RKO (cell line): ENCODE results near the gene RIPK4.
"Not testable (repeated sequence)": the region's sequence is repeated elsewhere in the genome, so short reads cannot be mapped to it uniquely, and the experiment has no call there.

ENCODE experiments used
- DNase-seq: peaks from one replicate; pipeline ENCODE4 v3.0.0-alpha.2; 2016; ENCODE audit warnings: low spot score

The RIPK4 gene

DNA sequence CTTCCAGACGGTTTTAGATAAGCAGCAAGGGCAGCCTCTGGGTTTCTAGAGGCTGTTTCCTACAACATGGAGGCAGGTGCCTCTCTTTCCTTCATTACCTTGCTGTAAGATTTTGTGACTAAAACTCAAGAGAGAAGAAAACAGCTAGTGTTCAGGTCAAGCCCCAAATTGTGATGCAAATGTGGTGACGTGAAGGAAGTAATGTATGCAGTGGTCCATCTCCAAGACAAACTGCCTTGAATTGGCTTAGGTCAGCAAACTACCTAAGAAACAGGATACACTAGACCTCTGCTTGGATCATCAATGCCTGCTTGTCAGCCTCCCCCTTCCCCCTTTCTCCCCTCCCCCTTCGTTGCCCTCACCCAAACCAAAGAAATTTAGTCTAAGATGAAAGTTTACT, 28.9 kb upstream of the RIPK4 start:
- no peak for DNase-seq

DNA sequence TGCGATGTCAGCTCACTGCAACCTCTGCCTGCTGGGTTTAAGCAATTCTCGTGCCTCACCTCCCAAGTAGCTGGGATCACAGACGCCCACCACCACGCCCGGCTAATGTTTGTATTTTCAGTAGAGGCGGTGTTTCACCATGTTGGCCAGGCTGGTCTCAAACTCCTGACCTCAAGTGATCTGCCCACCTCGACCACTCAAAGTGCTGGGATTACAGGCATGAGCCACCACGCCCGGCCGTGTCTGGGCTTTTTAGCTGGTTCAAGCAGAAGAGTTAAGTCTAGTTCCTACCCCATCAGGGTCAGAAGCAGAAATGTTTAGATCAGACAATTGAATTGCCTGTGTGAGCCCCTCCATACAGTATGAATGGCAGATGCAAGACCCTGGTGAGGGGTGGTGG, 27.7 kb upstream of the RIPK4 start:
- DNase-seq = no peak

DNA sequence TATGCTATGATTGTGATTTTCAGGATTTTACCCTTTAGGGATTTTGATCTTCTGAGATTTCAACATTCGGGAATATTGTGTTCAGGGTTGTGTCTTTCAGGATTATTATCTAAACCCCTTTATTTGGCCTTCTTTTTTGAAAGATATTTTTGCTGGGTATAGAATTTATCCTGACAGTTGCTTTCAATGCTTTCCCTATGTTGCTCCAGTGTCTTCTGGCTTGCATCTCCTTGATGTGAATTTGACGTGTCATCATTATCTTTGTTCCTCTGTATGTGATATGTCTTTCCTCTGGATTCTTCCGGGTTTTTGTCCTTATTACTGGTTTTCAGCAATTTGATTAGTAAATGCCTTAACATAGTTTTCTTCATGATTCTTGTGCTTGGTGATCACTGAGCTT, 25.9 kb upstream of the RIPK4 start:
- no peak for DNase-seq

DNA sequence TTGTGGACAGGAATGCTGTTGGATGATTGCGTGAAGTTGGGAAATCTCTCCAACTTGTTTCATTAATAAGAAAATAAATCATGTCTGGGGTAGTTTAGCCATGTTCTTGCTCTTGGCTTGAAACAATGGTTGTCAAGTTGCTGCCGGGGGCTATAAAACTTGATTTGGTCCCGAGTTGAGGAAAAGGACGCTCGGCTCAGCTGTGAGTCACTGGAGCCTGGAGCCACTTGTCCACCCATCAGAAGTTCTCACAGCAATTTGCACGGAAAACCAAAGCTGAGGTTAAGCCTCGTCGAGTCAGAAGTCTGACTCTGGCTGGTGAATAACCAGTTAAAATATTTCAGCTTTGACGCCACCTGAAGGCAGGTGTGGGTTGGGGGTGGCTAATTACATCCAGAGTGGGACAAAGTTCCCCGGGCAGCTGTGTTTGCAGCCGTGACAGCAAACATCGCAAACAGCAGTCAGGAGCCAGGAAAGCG, 19.7 kb upstream of the RIPK4 start:
- DNase-seq = no peak

DNA sequence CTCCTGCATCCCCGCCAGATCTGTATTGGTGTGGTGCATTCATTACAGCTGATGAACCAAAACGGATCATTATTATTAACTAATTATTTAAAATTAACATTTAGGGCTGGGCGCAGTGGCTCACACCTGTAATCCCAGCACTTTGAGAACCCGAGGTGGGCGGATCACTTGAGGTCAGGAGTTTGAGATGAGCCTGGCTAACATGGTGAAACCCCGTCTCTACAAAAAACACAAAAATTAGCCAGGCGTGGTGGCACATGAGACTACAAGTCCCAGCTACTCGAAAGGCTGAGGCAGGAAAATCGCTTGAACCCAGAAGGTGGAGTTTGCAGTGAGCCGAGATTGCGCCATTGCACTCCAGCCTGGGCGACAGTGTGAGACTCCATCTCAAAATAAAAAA, 18.4 kb upstream of the RIPK4 start:
- not testable (repeated sequence) for DNase-seq

DNA sequence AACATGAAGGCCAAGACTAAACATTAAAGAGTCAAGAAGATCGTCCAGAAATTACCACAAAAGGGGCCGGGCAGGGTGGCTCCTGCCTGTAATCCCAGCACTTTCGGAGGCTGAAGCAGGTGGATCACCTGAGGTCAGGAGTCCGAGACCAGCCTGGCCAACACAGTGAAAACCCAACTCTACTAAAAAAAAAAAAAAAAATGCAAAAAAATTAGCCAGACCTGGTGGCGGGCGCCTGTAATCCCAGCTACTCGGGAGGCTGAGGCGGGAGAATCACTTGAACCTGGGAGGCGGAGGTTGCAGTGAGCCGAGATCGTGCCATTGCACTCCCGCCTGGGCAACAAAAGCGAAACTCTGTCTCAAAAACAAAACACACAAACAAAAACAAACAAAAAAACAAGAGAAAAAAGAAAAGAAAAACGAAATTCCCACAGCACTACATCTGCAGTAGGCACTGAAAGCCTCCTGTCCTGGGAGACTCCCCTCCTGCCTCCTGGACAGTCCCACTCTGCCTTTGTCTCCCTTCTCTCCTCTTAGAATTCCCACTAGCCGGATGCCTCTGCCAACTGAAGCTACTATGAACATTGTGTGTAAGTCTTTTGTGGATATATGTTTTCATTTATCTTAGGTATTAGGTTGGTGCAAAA, 17.7 kb upstream of the RIPK4 start:
- DNase-seq = no peak

DNA sequence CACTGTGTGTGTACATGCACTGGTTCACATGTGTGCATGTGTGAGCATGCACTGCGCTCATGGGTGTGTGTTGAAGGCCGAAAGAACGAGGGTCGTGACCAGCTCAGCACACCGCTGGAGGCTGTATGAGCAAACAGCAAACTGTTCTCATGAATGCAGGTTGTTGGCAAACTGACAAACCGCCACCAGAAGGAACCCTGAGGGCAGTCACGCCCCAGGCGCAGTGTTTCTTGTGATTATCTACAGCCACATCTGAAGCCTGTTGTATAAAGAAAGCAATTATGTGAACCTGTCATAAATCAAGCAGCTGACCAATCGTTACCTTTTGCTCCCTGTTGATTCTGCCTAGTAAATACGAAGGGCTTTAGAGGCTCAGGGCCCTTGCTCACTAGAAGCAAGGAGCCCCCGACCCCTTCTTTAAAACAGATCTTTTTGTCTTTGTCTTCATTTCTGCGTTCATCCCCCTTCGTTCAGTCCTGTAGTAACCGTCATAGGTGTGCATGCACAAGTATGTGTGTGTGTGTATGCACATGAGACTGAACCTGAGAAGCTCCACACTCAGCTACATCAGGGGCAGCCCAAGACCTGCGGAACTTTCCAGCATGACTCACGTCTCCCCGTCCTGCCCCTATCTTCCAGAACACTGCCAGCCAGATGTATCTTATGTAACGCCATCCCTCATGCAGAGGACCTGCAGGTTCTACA, 16.8 kb upstream of the RIPK4 start:
- no peak for DNase-seq

DNA sequence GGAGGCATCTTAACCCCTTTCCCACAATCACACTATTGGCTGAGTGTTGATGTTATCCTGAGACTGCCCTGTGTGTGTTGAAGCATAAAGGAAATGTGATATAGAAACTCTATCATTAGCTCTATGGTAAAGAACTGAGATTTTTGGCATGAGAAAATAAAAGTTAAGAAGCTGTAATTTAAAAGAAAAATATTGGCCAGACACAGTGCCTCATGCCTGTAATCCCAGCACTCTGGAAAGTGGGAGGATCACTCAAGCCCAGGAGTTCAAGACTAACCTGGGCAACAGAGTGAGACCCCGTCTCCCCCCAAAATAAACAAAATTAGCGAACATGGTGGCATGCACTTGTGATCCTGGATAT, 14.2 kb upstream of the RIPK4 start:
- no peak for DNase-seq

DNA sequence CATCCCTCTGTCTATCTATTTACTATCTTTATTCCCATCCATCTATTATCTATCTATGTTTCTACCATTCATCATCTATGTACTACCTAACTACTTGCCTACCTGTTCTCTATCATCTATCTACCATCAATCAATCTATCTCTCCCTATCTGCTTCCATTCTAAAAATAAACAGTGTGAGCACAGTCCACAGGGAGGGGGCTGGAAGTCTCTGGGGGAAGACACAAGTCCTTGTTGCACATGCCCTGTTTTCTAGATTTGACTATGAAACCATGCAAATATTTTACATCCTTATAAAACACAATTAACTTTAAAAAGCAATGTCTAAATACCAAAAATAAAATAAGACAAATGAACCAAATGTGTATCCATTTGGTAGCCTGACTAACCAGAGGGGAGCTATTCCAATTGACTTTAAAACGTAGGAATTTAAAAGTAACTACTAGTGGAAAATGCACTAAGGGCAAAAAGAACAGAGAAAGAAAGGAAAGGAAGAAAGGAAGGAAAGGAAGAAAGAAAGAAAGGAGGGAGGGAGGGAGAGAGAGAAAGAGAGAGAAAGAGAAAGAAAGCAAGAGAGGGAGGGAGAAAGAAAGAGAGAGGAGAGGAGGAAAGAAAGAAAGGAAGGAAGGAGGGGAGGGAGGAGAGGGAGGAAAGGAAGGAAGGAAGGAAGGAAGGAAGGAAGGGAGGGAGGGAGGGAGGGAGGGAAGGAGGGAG, 13.6 kb upstream of the RIPK4 start:
- DNase-seq = no peak

DNA sequence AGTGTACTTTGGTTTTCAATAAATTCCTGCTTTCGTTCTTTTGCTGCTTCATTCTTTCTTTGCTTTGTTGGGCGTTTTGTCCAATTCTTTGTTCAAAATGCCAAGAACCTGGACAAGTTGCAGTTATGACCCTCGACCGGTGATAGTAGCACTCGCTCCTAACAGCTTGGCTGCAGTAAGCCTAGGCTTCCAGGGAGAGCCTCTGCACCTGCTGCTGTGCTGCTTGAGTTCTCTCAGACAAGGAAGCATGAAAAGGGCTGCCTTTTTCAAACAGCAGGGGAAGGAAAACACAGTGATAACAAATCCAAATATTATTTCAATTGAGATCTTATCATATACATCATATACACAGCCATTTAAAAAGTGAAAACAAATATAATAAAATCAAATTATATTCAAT, 12.8 kb upstream of the RIPK4 start:
- no peak for DNase-seq

DNA sequence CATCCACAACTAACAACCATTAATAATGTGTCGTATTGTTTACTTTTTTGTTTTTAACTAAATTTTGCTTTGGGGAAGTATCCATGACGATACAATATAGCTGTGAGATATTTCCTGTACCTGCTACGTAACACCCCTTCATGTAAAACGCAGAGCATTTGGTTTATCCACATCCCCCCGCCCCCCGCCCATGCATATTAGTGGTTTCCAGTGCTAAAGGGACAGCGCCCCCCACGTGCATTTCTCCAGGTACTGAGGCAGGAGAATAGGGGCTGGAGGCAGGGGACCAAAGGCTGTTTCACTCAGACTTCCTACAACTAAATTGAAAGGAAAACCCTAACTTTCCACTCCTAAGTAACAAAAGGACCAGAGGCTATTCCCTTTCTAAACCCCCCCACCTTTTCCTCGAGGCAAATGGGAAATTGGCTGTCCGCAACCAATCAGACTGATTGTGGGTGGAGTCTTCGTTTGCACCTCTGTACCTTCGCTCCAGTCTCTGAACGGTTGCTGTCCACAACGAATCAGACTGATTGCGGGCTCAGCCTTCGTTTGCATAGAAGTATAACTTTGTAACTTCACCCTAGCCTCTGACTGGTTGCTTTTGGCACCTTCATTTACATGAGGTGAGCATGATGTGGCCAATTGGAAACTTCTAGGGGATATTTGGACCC, 12.2 kb upstream of the RIPK4 start:
- DNase-seq = no peak

DNA sequence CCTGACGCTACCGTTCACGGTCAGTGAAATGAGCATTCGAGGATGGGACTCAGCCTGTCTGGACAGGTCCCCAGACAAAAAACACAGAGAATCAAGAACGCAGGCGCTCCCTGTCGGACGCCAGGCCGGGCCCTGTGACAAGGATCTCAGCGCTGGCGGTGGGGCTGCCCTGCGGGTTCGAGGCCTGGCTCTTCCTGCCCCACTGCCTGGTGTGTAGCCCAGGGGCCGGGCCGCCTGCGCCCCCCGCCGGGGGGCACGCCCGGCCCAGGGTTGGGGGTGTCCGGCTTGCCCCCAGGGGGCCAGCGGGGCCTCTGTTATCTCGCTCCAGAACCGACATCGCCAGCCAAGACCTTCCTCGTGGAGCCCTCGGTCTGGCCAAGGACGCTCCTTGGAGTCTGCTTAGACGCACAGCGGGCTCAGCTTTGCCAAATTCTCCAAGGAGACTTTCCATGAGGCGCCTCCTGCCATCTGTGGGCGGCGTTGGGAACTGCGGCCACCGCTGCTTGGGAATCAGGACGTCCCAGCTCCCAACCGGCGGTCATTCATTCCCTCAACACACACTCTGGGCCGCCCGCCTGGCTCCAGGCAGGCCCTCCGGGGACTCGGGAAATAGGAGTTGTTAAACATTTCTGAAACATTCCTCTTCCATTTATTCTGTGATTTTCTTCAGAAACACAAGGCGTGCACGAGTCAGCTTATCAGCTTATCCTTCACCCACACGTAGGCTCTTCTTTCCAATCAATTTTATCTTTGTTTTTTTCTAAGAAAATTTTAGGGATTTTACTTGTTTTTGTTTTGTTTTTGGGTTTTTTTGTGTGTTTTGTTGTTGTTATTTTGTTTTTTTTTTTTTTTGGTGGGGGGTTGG, 11.3 kb upstream of the RIPK4 start:
- peak; percentile 77 for DNase-seq

DNA sequence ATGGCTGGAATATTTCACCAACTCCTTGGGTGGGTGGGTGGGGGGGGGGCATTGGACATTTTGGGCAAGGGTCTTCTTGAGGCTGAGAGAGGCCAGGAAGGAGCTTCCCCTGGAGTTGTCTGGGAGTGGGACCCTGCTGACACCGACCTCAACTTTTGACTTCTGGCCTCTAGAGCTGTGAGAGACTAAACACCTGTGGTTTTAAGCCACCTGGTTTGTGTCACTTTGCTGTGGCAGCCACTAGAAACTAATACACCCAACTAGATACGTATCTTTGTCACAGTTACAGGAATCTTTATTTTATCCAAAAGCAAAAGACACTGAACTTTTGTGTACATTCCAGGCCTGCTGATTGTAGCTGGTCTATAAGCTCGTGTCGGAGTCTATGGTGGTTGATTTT, 9.9 kb upstream of the RIPK4 start:
- DNase-seq = no peak

DNA sequence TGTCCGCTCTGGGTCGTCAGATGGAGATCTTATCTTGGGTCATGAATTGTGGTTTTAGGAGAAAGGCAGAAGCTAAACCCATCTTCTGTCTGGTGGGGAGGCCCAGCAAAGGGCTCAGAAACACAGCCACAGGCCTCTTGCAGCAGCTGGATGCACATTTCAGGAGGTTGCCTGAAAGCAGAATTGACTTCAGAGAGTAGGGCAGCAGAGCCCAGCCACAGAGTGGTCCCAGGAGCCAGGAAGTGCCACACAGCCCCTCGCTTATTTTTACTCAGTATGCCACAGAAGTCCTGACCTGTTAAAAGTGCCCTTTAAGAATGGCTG, 8.3 kb upstream of the RIPK4 start:
- DNase-seq = no peak

DNA sequence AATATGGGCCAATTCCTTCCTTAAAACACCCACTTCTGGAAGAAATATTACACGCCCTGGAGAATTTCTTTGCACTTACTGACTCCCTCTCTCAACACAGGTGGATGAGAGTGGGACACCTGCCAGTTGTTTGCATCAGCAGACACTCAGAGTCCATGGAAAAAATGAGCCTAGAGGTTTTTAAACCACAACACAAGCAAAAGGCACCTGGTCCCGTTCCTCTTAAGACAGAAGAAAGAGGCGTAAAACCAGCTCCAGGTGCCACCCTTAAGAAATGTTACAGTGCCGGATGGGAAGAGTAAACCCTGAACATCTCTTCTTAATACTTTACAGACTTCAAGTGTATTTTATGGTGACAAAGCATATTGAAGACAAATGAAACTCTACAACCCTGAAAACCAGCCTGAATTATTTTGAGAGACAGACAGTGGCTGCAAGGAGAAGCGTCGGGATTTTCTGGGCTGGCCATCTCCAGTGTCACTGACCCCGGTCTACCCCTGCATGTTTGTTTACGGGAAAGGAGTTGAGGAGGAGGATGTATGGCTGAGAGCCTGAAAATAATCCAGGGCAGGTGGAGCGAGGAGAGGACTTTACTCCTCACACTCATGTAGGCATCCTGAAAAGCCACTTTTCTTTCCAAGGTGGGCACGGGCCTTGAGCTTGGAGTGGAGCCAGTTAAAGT, 7.8 kb upstream of the RIPK4 start:
- DNase-seq = no peak

DNA sequence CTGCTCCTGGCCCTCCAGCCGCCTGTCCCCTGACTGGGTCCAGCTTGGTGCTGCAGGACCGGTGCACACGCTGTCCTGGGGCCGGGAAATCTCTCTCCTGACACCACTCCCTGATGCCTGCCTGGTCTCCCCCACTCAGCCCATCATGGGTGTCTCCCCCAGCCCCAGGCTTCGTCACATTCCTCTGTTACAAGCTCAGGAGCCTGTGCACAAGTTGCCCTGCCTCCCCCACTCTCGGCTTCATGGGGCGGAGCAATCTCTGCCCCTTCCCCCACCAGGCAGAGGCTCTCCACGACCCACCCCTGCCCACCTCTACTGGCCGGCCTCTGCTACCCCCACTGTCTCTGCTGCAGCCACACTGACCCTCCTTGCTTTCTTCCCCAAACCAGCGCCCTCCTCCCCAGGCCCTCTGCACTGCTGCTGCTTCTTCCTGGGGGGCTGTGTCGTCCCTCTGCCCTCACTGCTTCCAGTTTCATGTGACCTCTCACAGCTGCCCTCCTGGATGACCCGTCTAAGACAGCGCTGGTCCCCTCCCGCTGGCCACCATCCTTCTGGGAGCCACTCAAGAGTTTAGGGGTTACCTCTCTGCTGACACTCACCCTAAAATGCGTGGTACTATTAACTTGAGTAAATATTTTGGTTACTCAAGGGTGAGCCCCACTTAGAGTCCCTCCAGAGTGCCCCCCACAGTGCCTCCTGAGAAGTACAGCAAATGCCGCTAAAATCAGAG, 5.7 kb upstream of the RIPK4 start:
- DNase-seq = no peak

DNA sequence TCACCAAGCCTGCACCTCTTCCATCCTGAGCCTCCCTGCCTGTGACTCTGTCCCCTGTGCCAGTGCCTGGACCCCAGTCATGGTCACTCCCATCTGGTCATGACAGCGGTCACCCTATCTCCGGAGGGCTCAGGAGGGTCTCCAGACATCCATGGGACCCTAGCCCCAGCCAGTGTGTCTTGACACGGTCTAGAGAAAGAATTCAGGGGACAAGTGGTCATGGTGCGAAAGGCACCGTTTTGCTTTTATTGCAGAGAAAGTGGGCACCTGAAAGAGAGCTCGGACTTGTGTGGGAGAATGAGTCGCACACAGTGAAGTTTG, 4.7 kb upstream of the RIPK4 start:
- no peak for DNase-seq

DNA sequence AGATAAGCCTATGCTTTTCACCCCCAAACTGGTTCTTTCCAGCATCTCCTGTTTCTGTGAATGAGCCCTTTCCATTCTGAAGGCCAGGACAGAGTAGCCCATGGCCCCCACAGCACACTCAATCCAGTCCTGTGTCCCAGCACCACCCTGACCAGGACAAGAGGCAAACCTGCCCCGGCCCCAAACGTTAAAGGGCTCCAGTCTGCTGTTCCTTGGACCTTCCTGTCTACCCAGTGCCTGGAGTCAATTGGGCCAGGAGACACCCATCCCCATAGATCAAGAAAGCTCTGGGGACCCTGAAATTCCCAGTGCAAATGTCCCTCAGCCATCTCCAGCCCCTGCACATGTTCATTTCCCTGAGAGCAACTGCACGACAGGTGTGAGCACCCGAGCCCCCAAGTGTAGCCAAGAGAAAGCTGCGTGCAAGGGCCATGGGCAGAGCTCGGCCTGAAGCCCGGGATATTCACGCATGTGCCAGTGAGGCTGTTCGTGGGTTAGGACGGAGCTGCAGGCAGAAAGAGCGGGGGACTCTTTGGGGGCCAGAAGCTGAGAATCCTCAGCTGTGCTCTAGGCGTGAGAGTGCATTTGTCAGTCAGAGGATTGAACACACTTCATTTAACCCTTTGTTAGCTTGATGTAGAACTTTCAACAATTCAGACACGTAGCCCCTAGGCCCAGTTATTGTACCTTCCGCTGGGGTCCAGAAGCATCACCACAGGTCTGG, 4.2 kb upstream of the RIPK4 start:
- no peak for DNase-seq

DNA sequence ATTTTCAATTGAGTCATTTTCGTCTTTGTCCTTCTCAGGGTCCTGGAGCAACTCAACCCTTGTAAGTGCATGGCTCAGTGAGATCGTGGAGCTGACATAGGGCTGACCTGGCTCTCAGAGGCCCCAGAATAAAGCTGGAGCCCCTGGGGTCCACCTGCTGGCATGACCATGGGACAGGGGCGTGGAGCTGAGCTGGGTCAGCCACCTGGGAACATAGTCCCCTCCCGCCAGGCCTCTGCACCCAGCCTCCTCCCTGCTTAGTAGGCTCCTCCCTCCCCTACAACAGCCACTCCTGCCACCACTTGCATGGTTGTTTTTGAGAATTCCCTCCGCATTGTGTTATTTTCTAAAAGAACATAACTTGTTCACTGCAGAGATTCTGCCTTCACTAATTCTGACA, 3.1 kb upstream of the RIPK4 start:
- DNase-seq = no peak

DNA sequence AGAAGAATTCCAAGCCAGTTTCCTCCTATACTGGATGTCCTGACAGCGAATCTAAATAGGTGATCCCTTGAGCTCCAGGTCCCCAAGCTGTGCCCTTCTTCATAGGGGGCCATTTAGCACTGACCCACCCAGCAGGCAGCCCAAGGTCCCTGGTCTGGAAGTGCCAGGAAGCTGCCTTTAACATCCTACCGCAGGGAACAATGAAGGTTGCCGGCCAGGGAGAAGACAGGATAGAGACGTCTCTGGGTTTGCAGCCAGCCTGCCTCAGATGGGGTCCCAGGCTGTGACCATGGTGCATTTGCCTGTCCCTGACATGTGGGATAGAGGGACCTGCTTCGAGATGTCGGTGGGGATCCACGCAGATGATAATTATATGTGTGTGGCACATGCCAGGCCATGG, 2.7 kb upstream of the RIPK4 start:
- DNase-seq = no peak
